Suprapubic skin (tissue), 3 donors: Measurements from ENCODE around the gene ESYT1.

Source experiments
- POLR2A ChIP-seq, 2 donors: fragments of 450-650 bp; IDR thresholded peaks; one replicate each; pipeline ENCODE4 v1.6.1; 2017; ENCODE audit warnings: antibody characterized with exemption in 2 of 2, mild to moderate bottlenecking in 2 of 2, moderate library complexity in 2 of 2
- TF ChIP-seq, protein P1 (sequence below), 2 donors: fragments of 200-600 bp in 1 of 2; fragments of 450-650 bp in 1 of 2; sonication (generic) in 1 of 2; IDR thresholded peaks; one replicate each; pipeline ENCODE4 v1.5.1; 2016 to 2019; ENCODE audit warnings: antibody characterized with exemption in 2 of 2, mild to moderate bottlenecking in 1 of 2, moderate library complexity in 1 of 2

DNA sequence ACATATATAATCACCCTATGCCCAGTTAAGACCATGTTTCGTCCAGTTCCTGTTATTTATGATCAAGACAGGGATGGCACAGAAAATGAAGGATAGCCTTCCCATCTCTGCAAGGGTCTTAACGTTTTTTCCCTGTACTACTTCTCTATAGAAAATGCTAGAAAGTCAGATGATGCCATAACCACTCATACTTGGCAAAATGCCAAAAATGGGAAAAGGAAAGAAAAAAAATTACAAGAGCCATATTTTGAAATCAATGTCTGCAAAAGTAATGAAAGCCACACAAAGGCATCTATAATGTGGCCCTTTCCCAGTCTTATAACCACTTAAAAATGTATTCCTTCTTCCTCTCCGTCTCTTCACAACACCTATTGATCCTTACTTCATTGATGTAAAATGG lies 22.5 kb downstream of the ESYT1 start:
- TF ChIP-seq, protein P1, sequence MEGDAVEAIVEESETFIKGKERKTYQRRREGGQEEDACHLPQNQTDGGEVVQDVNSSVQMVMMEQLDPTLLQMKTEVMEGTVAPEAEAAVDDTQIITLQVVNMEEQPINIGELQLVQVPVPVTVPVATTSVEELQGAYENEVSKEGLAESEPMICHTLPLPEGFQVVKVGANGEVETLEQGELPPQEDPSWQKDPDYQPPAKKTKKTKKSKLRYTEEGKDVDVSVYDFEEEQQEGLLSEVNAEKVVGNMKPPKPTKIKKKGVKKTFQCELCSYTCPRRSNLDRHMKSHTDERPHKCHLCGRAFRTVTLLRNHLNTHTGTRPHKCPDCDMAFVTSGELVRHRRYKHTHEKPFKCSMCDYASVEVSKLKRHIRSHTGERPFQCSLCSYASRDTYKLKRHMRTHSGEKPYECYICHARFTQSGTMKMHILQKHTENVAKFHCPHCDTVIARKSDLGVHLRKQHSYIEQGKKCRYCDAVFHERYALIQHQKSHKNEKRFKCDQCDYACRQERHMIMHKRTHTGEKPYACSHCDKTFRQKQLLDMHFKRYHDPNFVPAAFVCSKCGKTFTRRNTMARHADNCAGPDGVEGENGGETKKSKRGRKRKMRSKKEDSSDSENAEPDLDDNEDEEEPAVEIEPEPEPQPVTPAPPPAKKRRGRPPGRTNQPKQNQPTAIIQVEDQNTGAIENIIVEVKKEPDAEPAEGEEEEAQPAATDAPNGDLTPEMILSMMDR (IDR thresholded peaks at IDR 0.05), result no peak
- TF ChIP-seq POLR2A (IDR thresholded peaks at IDR 0.05), result no peak
